H1 (cell line): Measurements from ENCODE around the gene CDC42BPB. TPM values are rescaled to one million over a fixed set of nuclear protein-coding genes. Genes with fewer than 3 reads are reported as not detected.

Source experiments
- CTCF ChIA-PET: fragments of 300-600 bp; sonication (Branson Sonifier 250); formaldehyde crosslinking; loops from one replicate; lab custom pipeline; 2021; ENCODE audit not compliant: partially characterized antibody; lab: Charles Lee
- POLR2A ChIA-PET: fragments of 300-600 bp; sonication (Branson Sonifier 250); formaldehyde crosslinking; loops from one replicate; lab custom pipeline; 2021; ENCODE audit warnings: inconsistent platforms; ENCODE audit not compliant: partially characterized antibody; lab: Charles Lee
- DNase-seq, 2 experiments: peaks; one replicate each; pipeline versions ENCODE4 v3.0.0 to v3.0.0-alpha.2; 2010 to 2022; ENCODE audit warnings: low spot score in 2 of 2, low read depth in 1 of 2, mixed read lengths in 1 of 2
- FAIRE-seq: peaks from 2 replicates; lab custom pipeline; 2011; peaks lifted over from hg19 to GRCh38; lab: Jason Lieb, UNC
- H2AFZ ChIP-seq: 2 replicates; pipeline ENCODE4 v1.8.1; 2012; ENCODE audit warnings: low read length, inconsistent platforms
- H2AK5ac ChIP-seq: 2 replicates; pipeline ENCODE4 v1.6.1; 2013; ENCODE audit warnings: low read depth, low read length
- H2BK120ac ChIP-seq: replicated peaks from 2 replicates; pipeline ENCODE3; 2013; ENCODE audit warnings: low read depth, low read length, inconsistent platforms
- H2BK12ac ChIP-seq: 2 replicates; pipeline ENCODE4 v1.6.1; 2013; ENCODE audit warnings: low read depth, low read length
- H2BK15ac ChIP-seq: 2 replicates; pipeline ENCODE4 v1.6.1; 2013; ENCODE audit warnings: low read length
- H2BK20ac ChIP-seq: 2 replicates; pipeline ENCODE4 v1.6.1; 2013; ENCODE audit warnings: low read length
- H2BK5ac ChIP-seq: 2 replicates; pipeline ENCODE4 v1.6.1; 2013; ENCODE audit warnings: low read depth, low read length
- H3K14ac ChIP-seq: 2 replicates; pipeline ENCODE4 v1.6.1; 2013; ENCODE audit warnings: inconsistent platforms; ENCODE audit not compliant: insufficient read length
- H3K18ac ChIP-seq: 2 replicates; pipeline ENCODE4 v1.6.1; 2013; ENCODE audit warnings: low read length; ENCODE audit errors: extremely low read depth
- H3K23ac ChIP-seq: 2 replicates; pipeline ENCODE4 v1.6.1; 2013; ENCODE audit warnings: inconsistent platforms; ENCODE audit not compliant: insufficient read length
- H3K23me2 ChIP-seq: 2 replicates; pipeline ENCODE4 v1.6.1; 2013; ENCODE audit warnings: low read depth, low read length
- H3K27ac ChIP-seq: 2 replicates; pipeline ENCODE4 v1.6.1; 2011; ENCODE audit warnings: low read depth, low read length, inconsistent platforms
- H3K27me3 ChIP-seq, 4 experiments: replicated peaks in 1 of 4; 1 replicate in 1 of 4; 2 replicates in 3 of 4; pipeline versions ENCODE4 v1.6.1 to v1.8.1; 2011 to 2013; ENCODE audit warnings: low read length in 3 of 4, mild to moderate bottlenecking in 3 of 4, inconsistent platforms in 2 of 4, mixed read lengths in 2 of 4, moderate library complexity in 1 of 4; ENCODE audit not compliant: control insufficient read depth in 3 of 4, insufficient read depth in 3 of 4; ENCODE audit errors: extremely low read depth in 1 of 4
- H3K36me3 ChIP-seq, 4 experiments: 2 replicates each; pipeline versions ENCODE4 v1.6.1 to v1.8.1; 2011 to 2013; ENCODE audit warnings: mild to moderate bottlenecking in 4 of 4, low read length in 3 of 4, moderate library complexity in 2 of 4, control low read depth in 1 of 4, inconsistent platforms in 1 of 4; ENCODE audit not compliant: insufficient read depth in 4 of 4, control insufficient read depth in 2 of 4
- H3K4ac ChIP-seq: replicated peaks from 2 replicates; pipeline ENCODE3; 2013; ENCODE audit warnings: low read length, low read depth, mixed read lengths, inconsistent platforms; ENCODE audit not compliant: insufficient read length
- H3K4me1 ChIP-seq, 4 experiments: replicated peaks in 1 of 4; 1 replicate in 1 of 4; 2 replicates in 3 of 4; pipeline versions ENCODE4 v1.6.1 to v1.8.1; 2011 to 2013; ENCODE audit warnings: low read length in 3 of 4, inconsistent platforms in 2 of 4, mixed read lengths in 1 of 4; ENCODE audit not compliant: insufficient read depth in 4 of 4, control insufficient read depth in 3 of 4
- H3K4me2 ChIP-seq, 2 experiments: 2 replicates each; pipeline versions ENCODE4 v1.6.1 to v1.8.1; 2011 to 2013; ENCODE audit warnings: low read depth in 2 of 2, low read length in 2 of 2, control low read depth in 1 of 2, inconsistent platforms in 1 of 2, mild to moderate bottlenecking in 1 of 2; ENCODE audit not compliant: insufficient read depth in 1 of 2
- H3K4me3 ChIP-seq, 4 experiments: fragments of 200-600, 300-600 bp in 1 of 4; sonication (generic), shearing (Covaris generic), sonication (Bioruptor Twin) in 1 of 4; 2 replicates each; pipeline versions ENCODE4 v1.5.1 to v1.8.1; 2011 to 2016; ENCODE audit warnings: low read length in 4 of 4, low read depth in 3 of 4, control low read depth in 2 of 4, inconsistent platforms in 2 of 4, mild to moderate bottlenecking in 2 of 4, mixed read lengths in 1 of 4, moderate library complexity in 1 of 4; ENCODE audit not compliant: insufficient read depth in 2 of 4; ENCODE audit errors: extremely low read depth in 1 of 4
- H3K56ac ChIP-seq: replicated peaks from 2 replicates; pipeline ENCODE3; 2013; ENCODE audit warnings: low read depth, mild to moderate bottlenecking, mixed read lengths, low read length, inconsistent platforms; ENCODE audit not compliant: insufficient read length
- H3K79me1 ChIP-seq: 2 replicates; pipeline ENCODE4 v1.6.1; 2013; ENCODE audit warnings: low read depth, low read length, control low read depth
- H3K79me2 ChIP-seq, 2 experiments: 2 replicates each; pipeline versions ENCODE4 v1.6.1 to v1.8.1; 2012 to 2013; ENCODE audit warnings: low read length in 2 of 2, mild to moderate bottlenecking in 2 of 2, inconsistent platforms in 1 of 2; ENCODE audit not compliant: insufficient read depth in 2 of 2, control insufficient read depth in 1 of 2
- H3K9ac ChIP-seq, 4 experiments: replicated peaks in 1 of 4; 1 replicate in 1 of 4; 2 replicates in 3 of 4; pipeline versions ENCODE4 v1.6.1 to v1.8.1; 2011 to 2013; ENCODE audit warnings: low read depth in 3 of 4, low read length in 3 of 4, control low read depth in 2 of 4, mild to moderate bottlenecking in 2 of 4, moderate library complexity in 2 of 4, inconsistent platforms in 1 of 4; ENCODE audit errors: extremely low read depth in 1 of 4
- H3K9me3 ChIP-seq, 2 experiments: 2 replicates each; pipeline versions ENCODE4 v1.6.1 to v1.8.1; 2012 to 2013; ENCODE audit warnings: mild to moderate bottlenecking in 2 of 2, moderate library complexity in 2 of 2, control low read depth in 1 of 2, inconsistent platforms in 1 of 2, low read depth in 1 of 2, low read length in 1 of 2, mixed read lengths in 1 of 2; ENCODE audit not compliant: insufficient read depth in 2 of 2
- H4K20me1 ChIP-seq, 2 experiments: replicated peaks in 1 of 2; 2 replicates each; pipeline versions ENCODE3 to v1.8.1; 2011 to 2013; ENCODE audit warnings: inconsistent platforms in 2 of 2, low read length in 2 of 2, mild to moderate bottlenecking in 1 of 2; ENCODE audit not compliant: insufficient read depth in 2 of 2, control insufficient read depth in 1 of 2
- H4K5ac ChIP-seq: 2 replicates; pipeline ENCODE4 v1.6.1; 2013; ENCODE audit warnings: low read length, low read depth, mixed read lengths, inconsistent platforms; ENCODE audit not compliant: insufficient read length
- H4K8ac ChIP-seq: 2 replicates; pipeline ENCODE4 v1.8.0; 2013; ENCODE audit warnings: mild to moderate bottlenecking, moderate library complexity, low read length, inconsistent platforms; ENCODE audit not compliant: insufficient read depth; ENCODE audit errors: extremely low read depth
- H4K91ac ChIP-seq: replicated peaks from 2 replicates; pipeline ENCODE3; 2013; ENCODE audit warnings: low read length, mixed read lengths, inconsistent platforms; ENCODE audit not compliant: insufficient read length
- BRCA1 ChIP-seq: IDR thresholded peaks from 2 replicates; pipeline ENCODE4 v1.6.1; 2012; ENCODE audit warnings: low read depth, low read length, improper control_type of control experiment
- CHD2 ChIP-seq: IDR thresholded peaks from 2 replicates; pipeline ENCODE4 v1.6.1; 2012; ENCODE audit warnings: low read length, improper control_type of control experiment
- CREB1 ChIP-seq: IDR thresholded peaks from 2 replicates; pipeline ENCODE4 v1.6.1; 2012; ENCODE audit warnings: inconsistent platforms
- EGR1 ChIP-seq: IDR thresholded peaks from 2 replicates; pipeline ENCODE4 v1.6.1; 2011; ENCODE audit warnings: low read depth, low read length, borderline replicate concordance
- HDAC2 ChIP-seq, 2 experiments: fragments of 300-600 bp in 1 of 2; sonication (generic) in 1 of 2; IDR thresholded peaks; 2 replicates each; pipeline ENCODE4 v1.6.1; 2011 to 2012; ENCODE audit warnings: low read depth in 2 of 2, low read length in 2 of 2, mild to moderate bottlenecking in 2 of 2, moderate library complexity in 2 of 2, borderline replicate concordance in 1 of 2, inconsistent platforms in 1 of 2
- MAFK ChIP-seq: IDR thresholded peaks from 2 replicates; pipeline ENCODE4 v1.6.1; 2012; ENCODE audit warnings: low read depth, mild to moderate bottlenecking, improper control_type of control experiment, low read length
- NANOG ChIP-seq: IDR thresholded peaks from 2 replicates; pipeline ENCODE4 v1.6.1; 2011; ENCODE audit warnings: low read length, low read depth, mild to moderate bottlenecking, inconsistent platforms; ENCODE audit not compliant: insufficient read depth, poor library complexity, severe bottlenecking
- SIRT6 ChIP-seq: IDR thresholded peaks from one replicate; pipeline ENCODE4 v1.7.1; 2012; ENCODE audit warnings: low read length, inconsistent platforms
- TAF1 ChIP-seq: IDR thresholded peaks from 2 replicates; pipeline ENCODE4 v1.6.1; 2011; ENCODE audit warnings: mild to moderate bottlenecking, low read depth, low read length
- WGBS, 2 experiments: shearing (Covaris generic) in 1 of 2; methylation state at CpG; one replicate each; pipeline versions ENCODE4 v1.1.6 to v1.1.7; 2013 to 2015; ENCODE audit warnings: low lambda C conversion rate in 2 of 2, mixed read lengths in 2 of 2, inconsistent platforms in 1 of 2, low coverage in 1 of 2, missing lambda C conversion rate in 1 of 2; ENCODE audit not compliant: insufficient replicate concordance in 2 of 2, insufficient coverage in 1 of 2, insufficient read length in 1 of 2; ENCODE audit errors: extremely low coverage in 1 of 2, missing lambda C conversion rate in 1 of 2; 5-methylcytosine and 5-hydroxymethylcytosine counted together
- polyA plus RNA-seq, 7 experiments: library from polyadenylated mRNA; depleted of rRNA in 3 of 7; stranded (reverse) in 5 of 7; unstranded in 2 of 7; fragments of >200 nt in 5 of 7; fragments of 200-250 nt in 2 of 7; gene quantifications; 1 replicate in 5 of 7; 2 replicates in 1 of 7; 4 replicates in 1 of 7; pipeline versions ENCODE4 v1.2.1 to v1.2.3, GENCODE V29; 2011 to 2013; ENCODE audit warnings: missing spikeins in 2 of 7, mixed read lengths in 2 of 7
- total RNA-seq: library from RNA; stranded (reverse); fragmentation: NEBNext Ultra II Directional; extraction: Animal tissue kit (Norgen Biotek cat#: 25700); gene quantifications from 2 replicates; pipeline ENCODE4 v1.2.1, GENCODE V29; 2021
- TF ChIP-seq, protein P1 (sequence below): IDR thresholded peaks from 2 replicates; pipeline ENCODE4 v1.6.1; 2012; ENCODE audit warnings: low read length, inconsistent platforms
- TF ChIP-seq, protein P2 (sequence below): IDR thresholded peaks from 2 replicates; pipeline ENCODE4 v1.6.1; 2012; ENCODE audit warnings: inconsistent platforms

The CDC42BPB gene
- total and polyA plus RNA-seq, 2 of the 8 experiments (the other 6 are each of a cell fraction or from before 2014, with no cell fraction given), result 51.2 to 88.2 TPM

DNA sequence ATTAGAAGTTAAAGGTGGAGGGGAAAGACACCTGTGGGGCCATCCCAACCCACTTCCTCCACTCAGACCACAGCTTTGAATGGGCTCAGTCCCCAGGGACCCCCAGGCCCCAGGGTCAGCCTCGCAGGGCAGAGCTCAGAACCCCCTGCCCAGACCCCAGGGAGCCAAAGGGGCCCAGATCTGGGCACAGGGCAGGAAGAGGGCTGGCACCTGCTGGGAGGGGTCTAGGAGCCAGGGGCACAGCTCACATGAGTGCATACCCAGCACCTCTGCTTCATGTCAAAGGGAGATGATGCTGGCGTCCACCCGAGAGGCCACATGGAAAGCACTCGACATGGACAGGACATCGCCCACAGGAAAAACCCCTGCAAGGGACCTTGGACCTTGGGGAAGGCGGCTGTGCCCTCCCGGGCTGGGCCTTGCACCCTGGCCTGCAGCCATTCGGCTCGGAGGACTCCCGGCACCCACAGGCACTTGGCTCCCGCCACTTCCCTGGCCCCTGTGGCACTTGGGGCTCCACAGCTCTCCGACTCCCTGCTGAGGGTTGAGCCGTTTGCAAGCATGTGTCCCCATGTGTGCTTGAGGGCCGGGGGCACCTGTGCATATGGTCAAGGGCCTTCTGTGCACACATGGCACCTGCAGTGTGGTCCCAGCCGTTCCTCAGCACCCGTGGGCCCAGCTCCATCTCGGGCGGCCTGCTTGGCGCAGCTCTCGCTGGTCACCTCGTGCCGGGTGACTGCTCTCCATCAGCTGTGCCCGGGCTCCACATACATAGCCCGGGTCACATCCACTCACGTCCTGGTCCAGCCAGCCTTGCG is 142.7 kb downstream of the CDC42BPB start:
- CTCF ChIA-PET, result interaction anchor here (0.8 to 1.8 kb wide), 7 partner anchors 10 to 220 kb away, joined by 3 to 11 read pairs (median 3); no protein-coding TSS in a partner anchor
- Histone ChIP-seq H3K27me3 (no peaks in the 10 kb centered on the region; a peak in 1 of 7 replicates), H2AFZ (no peak overlapping the region), H2AK5ac (no peak overlapping the region), H3K4me3 (no peak overlapping the region), H3K79me2 (no peaks in the 10 kb centered on the region), H3K18ac (no peak overlapping the region), H2BK20ac (no peak overlapping the region), H2BK120ac (no peak overlapping the region), H3K23ac (no peak overlapping the region), H3K56ac (no peak overlapping the region), H2BK12ac (no peak overlapping the region), H3K4me1 (no peaks in the 10 kb centered on the region; a peak in 1 of 7 replicates), H3K4ac (no peak overlapping the region), H3K4me2 (no peak overlapping the region), H3K9me3 (no peaks in the 10 kb centered on the region), H4K8ac (no peak overlapping the region; the same call in 1 of the 2 replicates), H3K36me3 (no peaks in the 10 kb centered on the region), H2BK5ac (no peak overlapping the region), H3K14ac (no peak overlapping the region), H3K79me1 (no peaks in the 10 kb centered on the region), H4K20me1 (peaks cover 0 to 2% of the 10 kb centered on the region in 2 experiments), H4K91ac (no peak overlapping the region), H2BK15ac (no peak overlapping the region), H4K5ac (no peak overlapping the region), H3K9ac (no peak overlapping the region), H3K27ac (no peak overlapping the region), H3K23me2 (peaks cover 9% of the 10 kb centered on the region; the same call in 1 of the 2 replicates)
- POLR2A ChIA-PET, result no interaction called here
- DNase-seq (no peak), FAIRE-seq (no peak)
- WGBS, 2 experiments, result 94% methylated on average over 26 of the region's 26 CpGs; no CpG with 5 or more reads in 1 of the 2 experiments
- TF ChIP-seq BRCA1 (no peak), CREB1 (no peak), EGR1 (no peak), NANOG (no peak), TAF1 (no peak), CHD2 (no peak), HDAC2 (IDR thresholded peaks at IDR 0.05; ENCODE audit: borderline replicate concordance in 1 of 2, low read depth in 2 of 2, low read length in 2 of 2) (no peak), SIRT6 (no peak), MAFK (no peak)
- TF ChIP-seq, protein P1, sequence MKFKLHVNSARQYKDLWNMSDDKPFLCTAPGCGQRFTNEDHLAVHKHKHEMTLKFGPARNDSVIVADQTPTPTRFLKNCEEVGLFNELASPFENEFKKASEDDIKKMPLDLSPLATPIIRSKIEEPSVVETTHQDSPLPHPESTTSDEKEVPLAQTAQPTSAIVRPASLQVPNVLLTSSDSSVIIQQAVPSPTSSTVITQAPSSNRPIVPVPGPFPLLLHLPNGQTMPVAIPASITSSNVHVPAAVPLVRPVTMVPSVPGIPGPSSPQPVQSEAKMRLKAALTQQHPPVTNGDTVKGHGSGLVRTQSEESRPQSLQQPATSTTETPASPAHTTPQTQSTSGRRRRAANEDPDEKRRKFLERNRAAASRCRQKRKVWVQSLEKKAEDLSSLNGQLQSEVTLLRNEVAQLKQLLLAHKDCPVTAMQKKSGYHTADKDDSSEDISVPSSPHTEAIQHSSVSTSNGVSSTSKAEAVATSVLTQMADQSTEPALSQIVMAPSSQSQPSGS, result no peak
- TF ChIP-seq, protein P2, sequence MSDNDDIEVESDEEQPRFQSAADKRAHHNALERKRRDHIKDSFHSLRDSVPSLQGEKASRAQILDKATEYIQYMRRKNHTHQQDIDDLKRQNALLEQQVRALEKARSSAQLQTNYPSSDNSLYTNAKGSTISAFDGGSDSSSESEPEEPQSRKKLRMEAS, result no peak
